GM18511 (cell line): ENCODE results near the gene PLP2.

Experiments used
- ATAC-seq: cut with Tn5 transposase; IDR thresholded peaks from one replicate; pipeline ENCODE4 v1.9.1; 2021; ENCODE audit warnings: mild to moderate bottlenecking, moderate library complexity; ENCODE audit not compliant: unreplicated experiment

PLP2 gene

GRCh38 chrX:49208399-49208798 lies 36.7 kb downstream of the PLP2 start:
- no peak for ATAC-seq

GRCh38 chrX:49209434-49210251 lies 37.9 kb downstream of the PLP2 start:
- ATAC-seq, result no peak

DNA sequence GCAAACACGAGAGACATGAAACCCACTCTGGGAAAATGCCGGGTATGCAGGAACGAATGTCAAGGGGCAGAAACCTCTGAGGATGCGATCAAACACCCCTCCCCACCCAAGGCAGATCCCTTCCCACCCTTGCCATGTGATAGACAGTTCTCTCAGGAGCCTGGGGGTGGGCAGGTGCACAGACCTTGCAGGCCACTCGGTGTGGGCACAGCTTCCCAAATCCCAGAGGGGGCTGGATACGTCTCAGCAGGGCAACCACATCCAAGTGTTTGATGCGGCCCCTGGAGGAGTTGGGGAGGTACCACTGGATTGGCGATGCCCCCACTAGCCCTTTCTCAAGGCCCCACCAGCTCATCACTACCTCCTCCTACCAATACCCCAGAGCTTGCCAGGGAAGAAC lies 38.7 kb downstream of the PLP2 start:
- ATAC-seq, result no peak

DNA sequence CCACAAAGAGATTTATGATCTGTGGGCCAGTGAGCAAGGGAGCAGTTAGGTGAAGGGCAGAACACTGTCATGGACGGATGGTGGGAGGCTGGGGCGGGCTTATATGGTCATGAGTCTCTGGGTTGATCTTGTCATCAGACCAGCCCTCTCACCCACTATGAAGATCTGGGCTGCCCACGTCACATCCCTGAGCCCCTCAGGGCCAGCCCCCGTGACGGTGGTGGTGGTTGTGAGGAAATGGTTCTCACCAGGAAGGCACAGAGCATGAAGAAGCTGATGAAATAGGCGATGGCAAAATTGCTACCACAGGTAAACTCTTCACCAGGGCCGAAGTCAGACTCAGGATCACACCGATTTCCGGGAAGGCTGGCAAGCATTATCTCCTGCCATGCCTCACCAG lies 39.4 kb downstream of the PLP2 start:
- no peak for ATAC-seq

DNA sequence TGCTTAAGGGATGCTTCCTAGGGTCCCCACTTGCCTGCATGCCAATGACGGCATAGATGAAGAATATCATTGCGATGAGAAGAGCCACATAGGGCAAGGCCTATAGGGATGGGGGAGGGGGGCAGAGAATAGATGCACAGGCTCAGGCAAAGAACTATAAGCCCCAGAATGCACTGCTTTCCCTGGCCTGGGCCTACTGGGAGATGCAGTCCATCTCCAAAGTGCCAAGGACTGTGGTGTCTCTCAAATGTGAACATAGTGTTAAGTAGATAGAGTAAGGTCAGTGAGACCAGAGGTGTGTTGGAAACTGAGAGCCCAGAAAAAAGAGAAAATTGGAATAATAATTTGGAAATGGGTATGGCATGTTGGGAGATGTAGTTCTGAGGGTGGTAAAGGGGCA lies 40.5 kb downstream of the PLP2 start:
- no peak for ATAC-seq

DNA sequence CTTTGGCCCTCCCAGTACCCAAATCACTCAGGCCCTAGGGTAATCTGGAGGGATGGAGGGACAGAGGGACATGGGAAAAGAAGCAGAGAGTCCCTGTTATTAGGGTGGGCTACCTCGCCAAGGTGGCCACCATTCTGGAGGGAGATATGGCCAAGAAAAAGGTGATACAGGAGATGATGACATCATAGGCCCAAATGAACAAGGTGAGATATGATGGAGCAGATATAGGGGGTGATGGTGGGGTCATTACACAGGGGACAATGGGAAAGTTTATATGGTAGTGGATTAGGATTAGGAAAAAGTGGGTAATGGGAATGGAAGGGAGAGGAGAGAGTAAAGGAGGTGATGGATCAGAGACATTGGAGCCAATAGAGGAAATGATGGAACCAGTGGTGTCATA lies 41.2 kb downstream of the PLP2 start:
- no peak for ATAC-seq

GRCh38 chrX:49214416-49214815 lies 42.7 kb downstream of the PLP2 start:
- no peak for ATAC-seq

DNA sequence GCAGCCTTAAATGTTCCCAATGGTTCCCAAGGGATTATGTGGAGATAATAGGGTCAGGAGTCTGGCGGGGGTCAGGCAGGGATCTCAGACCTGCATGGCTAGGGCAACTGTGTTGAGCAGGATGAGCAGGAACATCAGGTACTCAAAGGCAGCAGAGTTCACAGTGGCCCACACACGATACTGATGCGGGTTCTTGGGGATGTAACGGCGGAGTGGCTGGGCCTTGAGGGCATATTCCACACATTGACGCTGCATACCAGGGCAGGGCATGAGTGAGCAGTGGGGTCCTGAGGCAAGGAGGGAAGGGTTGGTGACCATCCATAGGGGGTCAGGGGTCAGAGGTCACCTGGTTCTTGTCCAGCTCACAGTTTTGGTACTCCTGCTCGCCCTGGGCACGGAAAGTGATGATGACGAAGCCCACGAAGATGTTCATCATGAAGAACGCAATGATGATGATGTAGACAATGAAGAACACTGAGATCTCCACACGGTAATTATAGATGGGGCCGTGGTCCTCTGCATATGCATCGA lies 43.4 kb downstream of the PLP2 start:
- no peak for ATAC-seq

DNA sequence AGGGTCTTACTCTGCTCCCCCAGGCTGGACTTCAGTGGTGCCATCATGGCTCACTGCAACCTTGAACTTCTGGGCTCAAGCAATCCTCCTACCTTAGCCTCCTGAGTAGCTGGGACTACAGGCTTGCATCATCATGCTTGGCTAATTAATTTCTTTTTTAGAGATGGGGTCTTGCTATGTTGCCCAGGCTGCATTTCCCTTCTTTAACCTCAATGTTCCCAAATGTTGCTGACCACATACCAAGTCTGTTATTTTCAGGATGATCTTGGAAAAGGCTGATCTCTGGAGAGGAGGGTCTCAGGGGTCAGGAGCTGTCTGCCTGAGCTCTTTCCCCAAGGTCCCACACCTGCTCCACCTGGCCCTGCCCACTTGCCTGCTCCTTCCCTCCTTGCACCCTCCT lies 48.4 kb downstream of the PLP2 start:
- ATAC-seq, result no peak

DNA sequence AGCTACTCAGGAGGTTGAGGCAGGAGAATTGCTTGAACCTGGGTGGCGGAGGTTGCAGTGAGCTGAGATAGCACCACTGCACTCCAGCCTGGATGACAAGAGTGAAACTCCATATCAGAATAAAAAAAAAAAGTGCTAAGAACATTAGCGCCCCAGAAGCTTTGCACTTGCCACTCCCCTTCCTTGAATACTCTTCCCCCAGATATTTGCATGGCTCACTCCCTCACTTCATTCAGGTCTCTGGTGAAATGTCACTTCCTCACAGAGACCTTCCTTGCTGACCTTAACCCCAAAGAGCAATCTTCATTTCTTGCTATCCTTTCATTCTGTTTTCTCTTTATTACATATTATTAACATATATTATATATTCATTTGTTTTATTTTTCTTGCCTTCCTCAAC lies 50.2 kb downstream of the PLP2 start:
- ATAC-seq, result no peak
